Fibroblast of lung (primary cell): ENCODE measurements around the gene CCDC74A.

Source experiments
- CTCF ChIP-seq, 2 donors: IDR thresholded peaks in 1 of 2; conservative IDR thresholded peaks in 1 of 2; 1 replicate in 1 of 2; 2 replicates in 1 of 2; pipeline ENCODE4 v1.5.1; 2011 to 2012; ENCODE audit warnings: low read length in 2 of 2, control low read depth in 1 of 2, inconsistent platforms in 1 of 2, low read depth in 1 of 2, mild to moderate bottlenecking in 1 of 2
- EZH2 ChIP-seq: IDR thresholded peaks from 2 replicates; pipeline ENCODE4 v1.5.1; 2012; ENCODE audit warnings: low read length, control low read depth, mild to moderate bottlenecking; ENCODE audit errors: missing control alignments

GRCh38 chr2:131520526-131520925, 7.2 kb upstream of the CCDC74A start:
- TF ChIP-seq CTCF (conservative IDR thresholded peaks at IDR 0.05 in 1 of 2, IDR thresholded peaks at IDR 0.05 in 1 of 2; ENCODE audit: low read depth in 1 of 2, low read length in 2 of 2) (no peak), EZH2 (no peak)
